GM19193 (cell line): ENCODE results near the gene MAPK9.

Experiments
- POLR2A ChIP-seq: IDR thresholded peaks from 4 replicates; pipeline ENCODE4 v1.6.1; 2011; ENCODE audit not compliant: insufficient read depth, insufficient read length; ENCODE audit errors: extremely low read depth

The MAPK9 gene

GRCh38 chr5:180305481-180305880 lies 13.6 kb upstream of the MAPK9 start:
- TF ChIP-seq POLR2A = no peak

GRCh38 chr5:180304431-180305375 lies 12.8 kb upstream of the MAPK9 start:
- no peak for TF ChIP-seq POLR2A

- no peak for TF ChIP-seq POLR2A
These were observed 12.1 kb upstream of the MAPK9 start for GRCh38 chr5:180304016-180304292.

GRCh38 chr5:180303226-180304015 lies 11.5 kb upstream of the MAPK9 start:
- no peak for TF ChIP-seq POLR2A

- no peak for TF ChIP-seq POLR2A
These were observed 10.4 kb upstream of the MAPK9 start for GRCh38 chr5:180302256-180302655.

- TF ChIP-seq POLR2A = no peak
These were observed 9.4 kb upstream of the MAPK9 start for GRCh38 chr5:180301253-180301652.

GRCh38 chr5:180299526-180299925 lies 7.6 kb upstream of the MAPK9 start:
- TF ChIP-seq POLR2A = no peak

- TF ChIP-seq POLR2A = no peak
These were observed 5.9 kb upstream of the MAPK9 start for GRCh38 chr5:180297587-180298282.

GRCh38 chr5:180296771-180297170 lies 4.9 kb upstream of the MAPK9 start:
- TF ChIP-seq POLR2A = no peak

- no peak for TF ChIP-seq POLR2A
These were observed 3.2 kb upstream of the MAPK9 start for GRCh38 chr5:180294913-180295555.

GRCh38 chr5:180294411-180294810 lies 2.5 kb upstream of the MAPK9 start:
- no peak for TF ChIP-seq POLR2A

- no peak for TF ChIP-seq POLR2A
These were observed 496 bp downstream of the MAPK9 start for GRCh38 chr5:180291234-180291940.

GRCh38 chr5:180290568-180291233 lies 1.2 kb downstream of the MAPK9 start:
- TF ChIP-seq POLR2A = no peak

- TF ChIP-seq POLR2A = no peak
These were observed 1.9 kb downstream of the MAPK9 start for GRCh38 chr5:180289966-180290365.
